ENCODE measurements around the gene GUCY2C.

The GUCY2C gene

GRCh38 chr12:14567351-14568162 lies 128.8 kb downstream of the GUCY2C start, which contains the start of gene PLBD1:
PLBD1 (minus strand) TSS chr12:14567883; CDS start chr12:14567696, 187 bp downstream.
- DNase-seq: no peak

GRCh38 chr12:14564336-14564959 lies 132.0 kb downstream of the GUCY2C start:
- no peak for DNase-seq

GRCh38 chr12:14563046-14563445 lies 133.4 kb downstream of the GUCY2C start:
- no peak for DNase-seq
